GM04504 (cell line): Measurements from ENCODE around the gene CPVL.

Source experiments
- DNase-seq: peaks from one replicate; pipeline ENCODE4 v3.0.0-alpha.2; 2012; ENCODE audit warnings: low read depth

The CPVL gene

DNA sequence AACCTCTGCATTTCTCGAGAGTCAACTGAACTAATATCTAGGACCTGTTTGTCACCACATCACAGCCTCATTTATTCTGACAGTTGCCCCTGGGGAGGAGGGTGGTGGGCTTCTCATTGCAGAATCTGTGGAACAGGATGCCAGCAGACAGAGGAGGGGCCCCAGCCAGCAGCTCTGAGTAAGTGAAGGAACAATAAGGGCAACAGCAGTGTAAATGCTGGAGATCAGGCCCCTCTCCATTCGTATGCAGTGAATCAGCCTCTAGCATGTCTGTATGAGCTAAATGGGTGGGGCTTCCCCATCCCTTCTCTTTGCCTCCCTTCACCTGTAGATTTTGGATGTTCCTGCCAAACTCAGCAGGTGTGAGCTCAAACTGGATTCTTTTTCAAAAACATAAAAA is 7.7 kb upstream of the CPVL start:
- DNase-seq, result no peak

DNA sequence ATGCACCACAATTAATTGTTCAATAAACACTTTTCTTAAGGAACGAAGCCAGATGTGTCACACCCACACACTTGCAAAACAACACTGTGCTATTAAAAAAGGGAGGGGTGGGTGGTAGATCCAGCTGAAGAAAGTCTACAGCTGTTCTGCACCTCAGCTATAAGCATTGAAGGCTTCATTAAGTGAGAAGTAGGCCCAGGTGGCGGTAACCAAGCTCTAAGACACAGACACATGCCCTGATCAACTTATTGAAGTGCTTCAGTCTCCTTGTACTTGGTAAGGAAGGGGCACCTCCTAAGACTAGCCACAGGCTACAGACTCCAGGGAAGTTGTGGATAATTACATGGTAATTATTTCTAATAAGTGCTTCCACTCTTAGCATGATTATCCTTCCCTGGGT is 4.5 kb upstream of the CPVL start:
- no peak for DNase-seq

DNA sequence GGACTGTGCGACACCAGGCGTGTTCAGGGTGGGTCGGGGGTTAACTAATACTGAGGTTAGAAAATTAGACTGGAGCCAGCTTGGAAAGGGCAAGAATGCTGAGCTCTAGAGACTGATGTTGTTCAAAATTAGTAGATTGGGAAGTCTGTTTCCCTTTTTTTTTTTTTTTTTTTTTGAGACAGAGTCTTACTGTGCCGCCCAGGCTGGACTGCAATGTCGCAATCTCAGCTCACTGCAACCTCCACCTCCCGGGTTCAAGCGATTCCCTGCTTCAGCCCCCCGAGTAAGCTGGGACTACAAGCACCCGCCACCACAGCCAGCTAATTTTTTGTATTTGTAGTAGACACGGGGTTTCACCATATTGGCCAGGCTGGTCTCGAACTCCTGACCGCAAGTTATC is 2.7 kb upstream of the CPVL start:
- no peak for DNase-seq

DNA sequence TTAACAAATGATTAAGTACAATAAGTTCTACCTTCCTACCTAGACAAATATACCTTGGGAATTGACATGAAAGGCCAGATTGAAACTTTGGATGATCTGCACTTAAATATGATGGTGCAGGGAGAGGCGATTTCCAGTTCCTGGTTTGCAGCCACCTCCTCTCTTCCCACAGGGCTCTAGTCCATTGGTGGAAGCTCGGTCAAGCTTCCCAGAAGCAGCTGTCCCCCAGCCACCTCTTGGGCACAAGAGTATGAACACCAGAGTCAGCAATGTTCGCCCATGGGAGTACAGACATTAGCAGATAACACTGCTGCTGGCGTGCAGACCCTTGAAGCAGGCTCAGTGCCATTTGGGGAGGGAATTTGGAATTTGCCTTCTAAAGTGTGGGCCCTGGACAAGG is 1.5 kb upstream of the CPVL start:
- DNase-seq, result no peak

DNA sequence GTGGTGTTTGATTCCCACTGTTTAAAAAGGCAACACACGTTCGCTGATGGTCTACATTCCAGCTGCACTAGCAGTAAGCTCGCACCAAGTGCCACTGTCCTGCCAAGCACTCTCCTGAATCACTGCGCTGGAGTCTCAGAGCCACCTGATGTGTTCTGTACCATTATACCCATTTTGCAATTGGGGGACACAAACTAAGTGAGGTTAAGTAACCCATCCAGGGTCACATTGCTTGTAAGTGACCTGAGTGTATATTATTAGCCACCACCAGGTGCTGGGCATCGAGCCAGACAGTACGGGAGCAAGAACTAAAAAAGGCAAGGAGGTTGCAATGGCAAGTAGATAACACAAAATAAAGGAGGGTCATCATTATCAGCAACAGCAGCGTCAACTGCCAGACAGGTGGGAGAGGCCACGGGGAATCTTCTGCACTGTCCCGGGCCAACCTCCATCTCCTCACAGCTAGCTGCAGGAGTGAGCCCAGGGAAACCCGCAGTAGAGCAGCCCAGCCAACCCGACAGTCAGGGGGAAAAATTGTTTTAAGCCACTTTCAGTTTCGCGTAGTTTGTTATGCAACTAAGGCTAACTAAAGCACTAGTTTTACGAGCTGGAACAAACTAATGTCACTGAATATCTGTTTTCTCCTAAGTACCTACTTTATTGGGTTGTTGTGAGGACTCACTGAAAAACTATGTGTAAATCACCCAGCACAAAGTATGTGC is 712 bp upstream of the CPVL start:
- DNase-seq, result no peak

DNA sequence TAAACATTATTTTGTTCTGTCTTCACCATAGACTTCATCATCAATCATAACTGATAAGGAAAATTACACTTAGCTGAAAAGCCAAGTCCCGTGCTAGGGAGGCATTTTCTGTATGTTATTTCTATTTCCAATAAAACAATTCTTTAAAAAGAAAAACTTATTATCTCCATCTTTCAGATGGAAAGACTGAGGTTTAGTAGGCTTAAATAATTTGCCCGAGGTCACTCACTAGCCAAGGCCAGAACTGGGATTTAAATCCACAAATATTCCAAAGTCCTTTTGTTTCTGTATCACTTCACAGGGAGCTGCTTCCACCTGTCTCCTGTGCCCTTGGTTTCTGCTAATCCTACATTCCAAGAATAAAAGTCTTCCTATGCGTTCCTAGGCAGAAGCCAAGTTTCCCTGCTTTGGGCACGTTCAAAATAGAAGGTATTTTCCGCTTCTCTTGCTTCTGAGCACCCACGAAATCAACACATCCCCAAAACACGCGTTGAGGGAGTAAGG is 732 bp downstream of the CPVL start:
- no peak for DNase-seq

DNA sequence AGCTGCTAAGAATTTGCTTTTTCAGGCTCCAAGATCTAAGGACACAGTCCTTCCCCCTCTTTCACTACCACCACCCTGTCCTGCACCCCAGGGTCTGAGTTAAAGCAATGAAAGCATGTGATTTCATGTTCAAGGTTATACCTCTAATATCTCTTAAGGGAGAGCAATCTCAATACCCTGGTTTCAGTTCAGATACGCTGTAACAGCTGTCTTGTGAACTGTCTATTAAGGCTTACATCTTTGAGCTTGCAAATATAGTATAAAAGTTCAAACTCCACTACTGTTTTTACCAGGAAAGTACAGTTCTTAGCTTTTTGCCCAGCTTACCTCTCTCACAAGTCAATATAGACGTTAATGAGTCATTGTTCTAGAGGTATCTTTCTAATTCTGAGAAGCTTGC is 2.6 kb downstream of the CPVL start:
- DNase-seq, result no peak

DNA sequence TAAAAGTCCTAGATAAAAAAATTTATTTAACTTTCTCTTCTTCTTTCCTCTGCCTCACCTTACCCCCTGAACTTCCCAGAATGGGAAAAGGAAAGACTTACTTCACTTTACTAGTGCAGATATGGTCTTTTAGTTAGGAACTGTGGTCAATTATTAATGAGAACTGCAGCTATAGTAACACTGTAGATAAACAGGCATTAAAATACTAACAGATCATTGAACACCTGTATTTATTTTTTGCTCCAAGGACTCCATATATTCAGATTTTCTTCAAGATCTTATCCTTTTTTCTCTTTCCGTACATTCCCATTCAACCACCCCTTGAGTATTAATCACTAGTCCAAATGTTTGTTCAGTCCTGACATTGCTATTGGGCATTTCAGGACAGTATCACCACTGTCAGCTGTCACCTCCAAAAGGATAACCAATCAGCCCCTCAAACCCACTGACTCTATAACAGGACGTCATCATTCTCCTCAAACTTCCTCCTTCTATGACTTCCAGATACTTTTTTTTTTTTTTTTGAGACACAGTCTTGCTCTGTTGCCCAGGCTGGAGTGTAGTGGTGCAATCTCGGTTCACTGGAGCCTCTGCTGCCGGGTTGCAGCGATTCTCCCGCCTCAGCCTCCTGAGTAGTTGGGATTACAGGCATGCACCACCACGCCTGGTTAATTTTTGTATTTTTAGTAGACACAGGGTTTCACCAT is 4.2 kb downstream of the CPVL start:
- DNase-seq, result no peak

DNA sequence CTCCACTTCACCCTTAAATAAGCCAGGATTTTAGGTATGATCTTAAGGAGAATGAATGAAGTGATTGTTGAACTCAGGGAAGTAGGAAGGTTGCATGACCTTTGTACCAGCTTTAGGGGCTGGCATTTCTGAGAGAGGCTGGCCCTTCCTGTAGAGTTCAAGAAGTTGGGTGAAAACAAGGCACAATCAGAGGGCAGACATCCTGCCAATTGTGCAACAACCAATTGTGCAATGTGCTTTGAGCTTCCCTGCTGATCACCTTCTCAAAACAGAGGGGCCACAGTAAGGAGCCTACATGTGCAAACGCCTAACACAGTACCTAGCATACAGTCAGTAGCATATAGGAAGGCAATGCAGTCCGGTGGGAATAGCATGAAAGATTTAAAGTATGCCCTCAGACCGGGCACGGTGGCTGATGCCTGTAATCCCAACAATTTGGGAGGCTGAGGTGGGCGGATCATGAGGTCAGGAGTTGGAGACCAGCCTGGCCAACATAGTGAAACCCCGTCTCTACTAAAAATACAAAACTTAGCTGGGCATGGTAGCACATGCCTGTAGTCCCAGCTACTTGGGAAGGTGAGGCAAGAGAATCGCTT is 5.4 kb downstream of the CPVL start:
- DNase-seq, result no peak

DNA sequence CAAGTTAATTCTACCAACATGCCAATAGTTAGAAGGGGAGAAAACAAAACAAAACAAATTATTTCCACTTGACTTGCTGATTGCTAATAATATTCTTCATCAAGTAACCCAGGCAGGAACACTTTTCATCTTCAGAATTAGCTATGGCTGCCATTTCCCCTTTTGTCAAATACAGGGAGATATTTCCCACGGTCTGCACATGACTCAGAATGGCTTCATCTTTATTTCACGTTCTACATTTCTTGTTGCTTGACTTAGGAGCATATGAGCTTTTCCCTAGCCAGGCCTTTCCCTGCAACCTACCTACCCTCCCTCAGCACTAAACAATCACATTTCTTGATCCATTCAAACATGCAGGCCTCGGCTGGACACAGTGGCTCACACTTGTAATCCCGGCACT is 6.5 kb downstream of the CPVL start:
- no peak for DNase-seq

DNA sequence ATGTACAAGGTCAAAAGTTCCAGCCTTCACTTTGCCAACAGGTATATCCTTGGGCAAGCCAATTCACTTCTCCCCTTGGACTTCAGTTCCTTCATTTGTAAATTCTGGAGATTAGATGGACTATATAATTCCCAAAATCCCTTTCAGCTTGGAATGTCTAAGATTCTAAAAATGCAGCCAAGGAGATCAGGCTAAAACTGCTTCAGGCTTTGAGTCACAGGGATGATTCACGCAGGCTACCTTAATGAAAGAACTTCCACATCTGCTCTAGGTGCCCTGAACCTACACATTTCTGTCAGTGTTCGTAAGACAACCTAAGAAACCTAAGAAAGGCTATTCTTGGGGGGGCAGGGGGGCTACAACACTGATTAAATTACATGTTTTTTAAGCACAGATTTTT is 7.1 kb downstream of the CPVL start:
- DNase-seq, result no peak

DNA sequence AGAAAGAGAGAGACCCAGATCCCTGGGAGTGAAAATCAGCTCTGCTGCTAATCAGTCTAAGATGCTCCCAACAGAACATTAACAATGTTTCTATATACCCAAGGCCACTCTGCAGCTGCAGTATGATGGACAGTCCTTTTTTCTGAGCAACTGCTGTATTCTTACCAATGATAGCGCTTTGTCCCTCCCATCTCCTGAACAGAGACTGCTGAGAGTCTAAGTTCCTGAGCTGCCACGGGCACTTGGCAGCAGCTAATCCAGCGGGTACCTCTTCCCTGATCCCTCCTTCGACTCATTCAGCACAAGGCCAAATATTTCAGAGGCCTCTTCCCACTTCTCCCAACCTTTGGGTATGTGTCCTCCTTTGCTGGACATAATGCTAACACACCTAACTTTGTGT is 7.7 kb downstream of the CPVL start:
- DNase-seq, result no peak

DNA sequence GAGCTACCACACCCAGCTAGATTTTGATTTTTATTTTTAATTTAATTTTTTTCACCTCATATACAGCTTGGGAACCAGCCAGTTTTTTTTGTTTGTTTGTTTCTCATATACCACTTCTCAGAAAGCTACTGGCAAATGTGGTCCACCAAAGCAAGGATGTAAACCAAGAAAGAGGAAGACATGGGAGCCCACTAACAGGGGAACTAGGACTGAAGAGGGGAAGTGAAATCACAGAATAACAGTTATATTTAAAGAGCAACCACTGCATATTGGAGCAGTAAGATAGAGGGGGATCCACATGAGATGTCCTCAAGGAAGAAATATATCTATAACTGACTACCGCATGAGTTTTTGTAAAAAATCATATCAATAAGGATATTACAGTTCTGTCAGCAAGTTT is 10.5 kb downstream of the CPVL start:
- no peak for DNase-seq

DNA sequence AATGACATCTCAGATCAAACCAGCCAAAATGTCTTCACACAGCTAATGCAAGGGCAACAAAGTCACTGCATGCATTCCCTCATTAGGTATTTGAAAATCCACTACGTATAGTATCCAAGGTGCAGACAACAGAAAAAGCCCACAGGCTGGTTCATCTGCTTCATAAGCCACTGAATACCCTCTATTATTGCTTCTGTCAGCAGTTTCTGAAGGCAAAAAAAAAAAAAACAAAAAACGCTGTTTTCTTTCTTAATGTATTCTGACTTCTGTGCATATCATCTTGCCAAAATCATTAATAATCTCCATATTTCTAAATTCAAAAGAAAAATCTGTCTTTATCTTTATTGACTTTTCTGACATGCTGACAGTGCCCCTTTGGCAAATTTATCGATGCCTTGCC is 13.4 kb downstream of the CPVL start:
- no peak for DNase-seq

DNA sequence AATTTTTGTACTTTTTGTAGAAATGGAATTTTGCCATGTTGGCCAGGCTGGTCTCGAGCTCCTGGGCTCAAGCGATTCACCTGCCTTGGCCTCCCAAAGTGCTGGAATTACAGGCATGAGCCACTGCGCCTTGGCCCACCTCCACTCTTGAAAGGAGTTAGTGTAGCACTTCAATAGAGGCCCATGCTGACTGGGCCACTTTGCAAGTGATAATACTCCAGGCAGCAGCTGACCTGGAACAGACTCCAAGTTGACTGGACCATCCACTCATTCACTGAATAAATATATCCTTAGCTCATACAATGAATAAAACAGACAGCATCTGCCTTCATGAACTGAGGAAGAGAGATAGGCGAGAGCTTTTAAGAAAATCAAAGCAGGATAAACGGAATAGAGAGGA is 14.7 kb downstream of the CPVL start:
- no peak for DNase-seq

DNA sequence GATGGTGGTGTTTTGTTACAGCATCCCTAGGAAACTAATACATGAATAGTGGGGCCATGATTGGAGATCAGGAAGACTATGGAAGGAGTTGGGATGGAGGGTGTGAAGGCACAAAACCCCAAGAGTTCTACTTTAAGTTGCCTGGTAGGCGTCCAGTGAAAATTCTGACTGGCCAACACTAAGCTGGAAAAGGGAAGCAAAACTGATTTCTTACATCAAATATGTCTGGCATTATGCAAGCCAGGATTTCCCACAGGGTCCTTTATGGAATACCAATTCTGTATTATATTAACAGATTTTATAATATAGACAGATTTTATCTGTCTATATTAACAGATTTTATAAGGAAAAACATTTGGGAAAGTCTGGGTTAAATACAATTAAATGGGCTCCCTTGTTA is 16.2 kb downstream of the CPVL start:
- no peak for DNase-seq

DNA sequence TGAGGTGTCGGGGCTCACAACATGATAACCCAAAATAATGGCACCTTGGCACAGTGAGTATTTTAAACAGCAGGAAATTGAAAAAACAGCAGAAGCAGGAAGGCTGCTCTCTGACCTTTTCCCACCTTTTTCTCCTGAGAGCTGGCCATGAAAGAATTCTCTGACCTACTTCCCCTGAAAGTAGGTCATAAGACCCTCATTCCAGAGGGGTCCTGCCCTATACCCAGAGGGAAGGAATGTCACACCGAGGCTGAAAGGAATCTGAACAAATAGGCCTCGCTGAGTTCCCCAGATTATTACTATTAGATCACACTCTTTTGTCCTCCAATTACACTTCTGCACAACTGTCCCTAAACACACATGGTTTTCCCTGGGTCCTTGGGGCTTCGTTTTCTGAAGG is 18.8 kb downstream of the CPVL start:
- DNase-seq, result no peak

DNA sequence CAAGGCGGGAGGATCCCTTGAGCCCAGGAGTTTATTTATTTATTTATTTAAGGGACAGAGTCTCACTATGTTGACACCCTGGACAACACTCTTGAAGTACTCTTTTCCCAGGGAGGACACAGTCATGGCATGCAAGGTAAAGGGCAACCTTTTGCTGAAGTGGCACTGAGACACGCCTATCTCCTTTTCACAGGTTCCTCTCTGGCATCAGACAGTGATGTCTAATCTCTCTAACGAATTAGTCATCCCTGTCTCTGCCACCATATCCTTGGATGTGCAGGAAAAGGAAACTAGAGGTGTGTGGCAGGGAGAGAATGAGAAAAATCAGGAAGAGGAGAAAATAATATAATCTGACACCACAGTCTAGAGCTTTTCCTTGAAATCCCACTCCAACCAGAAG is 19.5 kb downstream of the CPVL start:
- DNase-seq, result no peak

DNA sequence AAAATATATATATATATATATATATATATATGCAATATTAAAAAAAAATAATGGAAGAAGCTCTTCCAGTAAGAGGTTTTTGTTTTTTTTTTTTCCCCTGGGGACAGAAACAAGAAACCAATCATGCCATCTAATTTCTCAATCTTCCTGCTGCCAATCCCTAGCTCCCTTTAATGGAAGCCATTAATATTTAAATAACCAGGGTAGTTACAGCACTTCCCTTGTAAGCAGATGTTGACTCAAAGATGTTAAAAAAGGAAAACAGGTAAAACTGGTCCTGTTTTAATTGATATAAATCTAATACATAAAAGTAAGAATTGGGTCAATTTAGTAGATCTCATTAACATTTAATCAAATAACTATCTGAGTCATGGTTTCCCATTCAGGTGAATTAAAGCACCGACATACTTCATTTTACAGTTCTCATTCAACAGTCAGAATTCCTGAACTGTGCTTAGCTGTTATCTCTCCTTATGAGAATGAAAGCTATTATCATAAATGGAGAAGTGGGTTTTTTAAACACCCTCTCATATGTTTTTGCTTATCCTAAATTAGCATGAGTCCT is 22.6 kb downstream of the CPVL start:
- no peak for DNase-seq

DNA sequence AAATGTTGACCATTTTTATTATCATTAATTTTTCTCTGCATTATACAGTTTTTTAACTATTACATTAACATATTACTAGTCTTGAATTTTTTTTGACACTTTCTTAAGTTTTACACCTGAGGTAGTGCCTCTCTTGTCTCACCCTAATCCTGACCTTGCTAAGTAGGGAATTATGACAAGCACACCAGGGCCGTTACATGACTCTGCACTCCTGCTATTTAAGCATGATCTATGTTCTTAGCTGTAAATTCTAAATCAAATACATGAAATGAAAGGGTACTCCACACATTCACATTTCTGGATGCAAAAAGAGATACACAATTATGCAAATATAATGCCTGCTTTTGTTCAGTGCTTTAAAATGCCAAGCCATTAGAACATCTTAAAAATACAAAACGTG is 23.6 kb downstream of the CPVL start:
- no peak for DNase-seq

DNA sequence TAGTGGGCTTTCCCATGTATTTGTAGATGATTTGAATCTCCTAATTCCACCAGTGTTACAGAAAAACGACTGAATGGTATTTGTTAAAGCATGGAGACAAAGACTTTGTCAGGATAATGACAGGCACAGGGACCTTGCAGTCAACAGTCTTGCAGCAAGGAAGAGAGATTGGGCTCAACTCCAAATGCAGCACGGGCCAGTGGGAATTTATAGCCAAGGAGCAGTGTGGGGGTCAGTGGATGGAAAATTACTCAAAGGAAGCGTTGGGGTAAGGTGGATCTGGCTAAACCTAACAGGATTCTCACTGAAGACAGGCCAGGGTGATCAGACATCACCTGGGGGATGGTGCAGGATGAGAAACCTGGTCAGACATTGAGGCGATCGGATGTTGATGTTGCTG is 24.3 kb downstream of the CPVL start:
- no peak for DNase-seq

DNA sequence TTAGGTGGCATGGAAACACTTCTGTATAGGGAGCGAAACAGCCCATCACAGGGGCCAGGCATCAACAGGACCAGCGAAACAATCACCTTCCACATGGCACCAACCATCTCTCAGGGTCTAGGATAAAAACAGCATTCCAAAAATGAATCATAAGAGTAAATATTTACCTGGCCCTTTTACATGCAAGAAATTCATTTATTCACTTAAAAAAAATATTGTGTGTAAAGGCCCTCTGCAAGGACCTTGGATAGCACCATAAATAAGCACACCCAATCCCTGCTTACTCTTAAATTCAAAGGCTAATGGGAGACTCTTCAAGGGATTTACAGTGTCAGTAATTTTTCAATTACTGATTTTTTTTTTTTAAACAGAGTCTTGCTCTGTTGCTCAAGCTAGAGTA is 25.4 kb downstream of the CPVL start:
- no peak for DNase-seq

DNA sequence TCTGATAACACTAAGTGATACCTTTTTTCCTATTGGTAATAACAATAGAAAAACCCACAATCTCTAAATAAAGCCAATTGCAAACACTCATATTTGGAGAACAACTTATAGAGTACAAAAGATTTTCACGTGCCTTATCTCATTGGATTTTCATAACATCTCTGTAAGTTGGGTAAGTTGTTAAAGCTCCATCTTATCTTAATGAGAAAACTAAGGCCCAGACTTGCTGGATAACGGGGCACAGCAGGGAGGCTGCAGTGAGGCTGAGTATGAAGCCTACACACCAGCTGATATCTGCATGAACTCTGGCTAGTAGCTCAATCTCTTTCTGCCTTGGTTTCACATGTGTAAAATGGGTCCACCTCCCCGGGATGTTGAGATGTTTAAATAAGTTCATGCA is 26.8 kb downstream of the CPVL start:
- DNase-seq, result no peak
